NCI-H748 (cell line): ENCODE measurements around the gene GAMT.
"Not testable (repeated sequence)": the region's sequence is repeated elsewhere in the genome, so short reads cannot be mapped to it uniquely, and the experiment has no call there.

ENCODE experiments used
- DNase-seq: peaks from one replicate; lab custom pipeline; 2025; ENCODE audit not compliant: unreplicated experiment; lab: John Stamatoyannopoulos, UW

GAMT gene

DNA sequence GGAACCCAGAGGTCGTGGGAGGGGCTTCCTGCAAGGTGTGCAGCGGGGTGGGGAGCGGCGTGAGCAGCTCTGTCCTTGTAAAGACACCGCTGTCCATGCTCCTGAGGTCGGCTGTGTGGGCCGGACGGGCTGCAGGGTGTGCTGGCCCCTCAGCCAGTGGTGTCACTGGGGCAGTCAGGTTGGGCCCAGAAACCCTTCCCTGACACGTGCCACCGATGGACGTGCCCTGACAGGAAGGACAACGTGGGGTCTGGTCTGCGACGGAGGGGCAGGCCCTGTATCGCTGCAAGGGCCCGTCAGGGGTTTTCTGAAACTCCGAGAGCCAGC lies 32.7 kb upstream of the GAMT start:
- DNase-seq: no peak

DNA sequence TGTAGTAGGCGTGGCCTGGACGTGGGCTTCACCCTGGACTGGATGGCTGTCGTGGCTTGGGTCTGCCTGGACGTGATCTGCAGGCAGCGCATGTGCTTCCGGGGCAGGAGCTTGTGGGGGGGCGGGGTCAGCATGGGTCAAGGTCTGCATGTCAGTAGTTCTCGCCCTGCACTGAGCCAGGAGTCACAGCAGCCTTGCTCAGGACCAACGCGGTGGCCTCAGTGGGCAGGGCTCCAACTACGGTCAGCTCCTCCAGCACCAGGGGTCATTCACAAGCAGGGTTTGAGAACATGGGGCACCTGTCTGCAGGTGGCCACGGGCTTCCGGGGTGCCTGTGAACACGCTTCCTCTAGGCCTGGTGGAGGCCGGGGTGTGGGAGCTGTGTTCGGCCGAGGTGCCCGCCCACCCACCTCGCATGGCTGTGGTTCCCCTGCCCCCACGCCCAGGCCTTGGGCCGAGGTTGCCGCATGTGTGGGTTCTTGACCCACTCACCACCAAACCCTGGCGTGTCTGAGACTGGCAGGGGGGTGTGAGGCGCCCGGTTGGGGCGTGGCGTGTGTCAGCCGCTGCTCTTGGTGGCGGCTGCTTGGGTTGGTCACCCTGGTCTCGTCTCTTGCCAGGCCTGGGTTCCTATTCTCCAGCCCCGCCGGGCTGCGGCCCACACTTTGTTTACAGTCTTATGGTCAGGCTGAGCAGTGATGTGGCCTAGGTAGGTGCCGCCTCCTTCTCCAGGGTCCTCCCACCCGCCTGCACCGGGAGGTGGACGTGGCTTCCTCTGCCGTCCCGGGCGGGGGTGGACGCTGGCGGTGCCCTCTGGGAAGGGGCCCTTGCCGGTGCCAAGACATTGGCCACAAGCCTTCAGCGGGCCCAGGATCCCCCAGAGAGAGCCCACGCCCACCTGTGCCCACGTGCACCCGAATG lies 32.0 kb upstream of the GAMT start:
- DNase-seq: no peak

DNA sequence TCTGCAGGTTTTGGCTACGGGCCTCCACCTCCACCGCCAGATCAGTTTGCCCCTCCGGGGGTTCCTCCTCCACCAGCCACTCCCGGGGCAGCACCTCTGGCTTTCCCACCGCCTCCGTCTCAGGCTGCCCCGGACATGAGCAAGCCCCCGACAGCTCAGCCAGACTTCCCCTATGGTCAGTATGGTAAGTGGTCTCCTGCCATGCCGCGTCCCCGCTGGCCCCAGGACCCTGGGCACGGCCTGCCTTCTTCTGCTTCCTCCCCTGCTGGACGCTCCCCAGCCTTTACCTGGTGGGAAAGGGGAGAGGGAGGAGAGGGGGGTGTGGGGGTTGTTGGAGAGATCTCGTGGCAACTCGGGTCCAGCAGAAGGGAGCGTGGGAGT lies 31.2 kb upstream of the GAMT start:
- no peak for DNase-seq

DNA sequence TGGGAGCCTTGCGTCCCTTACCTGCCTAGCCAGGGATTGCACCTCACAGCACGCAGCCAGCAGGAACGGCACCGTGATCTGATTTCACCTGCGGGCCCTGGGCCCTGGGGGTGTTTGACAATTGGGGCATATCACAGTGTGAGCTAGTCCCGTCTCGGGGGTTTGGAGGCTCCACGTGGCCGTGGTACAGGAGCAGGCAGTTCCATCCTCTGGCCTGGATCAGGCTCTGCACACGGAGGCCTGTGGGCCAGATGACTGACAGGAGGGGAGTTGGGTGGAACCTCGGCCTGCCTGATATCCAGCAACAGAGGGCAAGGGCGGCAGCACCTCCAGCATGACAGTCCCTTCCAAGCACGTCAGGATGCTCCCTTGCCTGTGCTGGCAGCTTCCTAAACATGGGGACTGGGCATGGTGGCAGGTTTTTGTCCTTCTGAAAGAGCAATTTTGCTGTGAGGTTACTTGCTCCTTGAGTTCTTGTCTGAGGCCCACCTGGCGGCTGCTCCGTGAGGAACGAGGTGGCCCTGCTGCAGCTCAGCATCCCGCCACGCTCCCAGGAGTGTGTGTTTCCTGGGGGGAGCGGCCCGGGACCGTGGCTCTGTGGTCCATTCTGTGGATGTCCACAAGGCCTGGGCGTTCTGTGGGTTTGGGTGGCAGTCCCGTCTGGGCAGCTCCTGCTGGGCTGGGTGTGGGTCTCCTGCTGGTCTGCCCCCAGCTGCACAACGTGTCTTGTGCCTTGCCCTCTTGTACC lies 30.6 kb upstream of the GAMT start:
- no peak for DNase-seq

DNA sequence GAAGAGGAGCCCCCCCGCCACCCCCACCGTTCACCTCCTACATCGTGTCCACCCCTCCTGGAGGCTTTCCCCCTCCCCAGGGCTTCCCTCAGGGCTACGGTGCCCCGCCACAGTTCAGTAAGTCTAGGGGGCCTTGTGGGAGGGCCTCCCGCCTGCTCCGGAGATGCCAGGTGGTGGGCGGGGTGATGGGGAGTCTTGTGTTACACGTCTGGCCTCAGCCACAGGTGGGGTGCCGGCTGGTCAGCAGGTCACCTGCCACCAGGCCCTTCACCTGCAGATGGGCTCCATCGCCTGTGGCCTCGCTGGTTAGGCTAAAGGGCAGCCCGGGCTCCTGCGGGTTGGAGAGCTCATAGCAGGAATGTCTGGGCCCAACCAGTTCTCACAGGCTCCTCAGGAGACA lies 28.9 kb upstream of the GAMT start:
- no peak for DNase-seq

DNA sequence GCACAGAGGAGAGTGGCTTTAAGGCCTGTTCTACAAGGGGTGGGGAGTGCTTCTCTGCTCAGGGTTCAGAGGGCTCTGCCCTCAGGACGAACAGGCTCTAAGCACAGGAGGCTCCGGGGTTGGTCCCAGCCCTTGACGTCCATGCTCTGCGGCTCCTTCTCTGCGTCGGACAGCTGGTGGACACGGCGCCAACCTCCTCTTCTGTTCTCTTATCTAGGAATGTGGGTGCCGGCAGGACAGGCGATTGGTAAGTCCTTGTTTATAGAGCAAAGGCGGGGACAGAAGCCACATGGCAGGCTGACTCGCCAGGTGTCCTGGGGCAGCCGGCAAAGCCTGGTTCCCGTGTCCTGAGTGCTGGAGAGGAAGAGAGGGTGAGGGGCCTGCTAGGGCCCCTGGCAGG lies 28.4 kb upstream of the GAMT start:
- DNase-seq: no peak

DNA sequence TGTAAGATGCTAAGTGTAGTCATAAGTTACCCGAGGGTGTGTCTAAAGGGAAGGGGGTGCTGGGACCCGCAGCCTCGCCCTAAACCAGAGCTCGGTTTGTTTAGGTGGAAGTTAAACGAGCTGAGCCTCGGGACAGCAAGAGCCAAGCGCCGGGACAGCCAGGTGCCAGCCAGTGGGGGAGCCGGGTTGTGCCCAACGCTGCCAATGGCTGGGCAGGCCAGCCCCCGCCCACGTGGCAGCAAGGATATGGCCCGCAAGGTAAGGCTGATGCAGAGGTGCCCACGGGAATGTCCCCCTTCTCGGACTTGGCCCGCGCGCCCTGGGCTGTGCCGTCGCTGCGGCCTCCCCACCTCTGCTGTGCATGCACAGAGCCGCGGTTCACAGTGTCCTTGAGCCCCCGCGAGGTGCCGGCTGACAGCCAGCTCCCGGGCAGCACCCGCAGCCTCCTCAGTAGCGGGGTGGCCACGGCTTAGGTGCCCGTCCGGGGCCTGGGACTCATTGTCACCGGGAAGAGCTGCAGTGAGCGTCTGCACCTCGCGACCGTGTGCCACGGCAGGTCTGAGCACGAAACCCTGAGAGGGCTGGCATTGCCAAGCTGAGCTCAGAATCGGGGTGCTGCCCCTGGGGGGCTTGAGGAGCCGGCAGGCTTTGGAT lies 27.5 kb upstream of the GAMT start:
- DNase-seq: no peak

DNA sequence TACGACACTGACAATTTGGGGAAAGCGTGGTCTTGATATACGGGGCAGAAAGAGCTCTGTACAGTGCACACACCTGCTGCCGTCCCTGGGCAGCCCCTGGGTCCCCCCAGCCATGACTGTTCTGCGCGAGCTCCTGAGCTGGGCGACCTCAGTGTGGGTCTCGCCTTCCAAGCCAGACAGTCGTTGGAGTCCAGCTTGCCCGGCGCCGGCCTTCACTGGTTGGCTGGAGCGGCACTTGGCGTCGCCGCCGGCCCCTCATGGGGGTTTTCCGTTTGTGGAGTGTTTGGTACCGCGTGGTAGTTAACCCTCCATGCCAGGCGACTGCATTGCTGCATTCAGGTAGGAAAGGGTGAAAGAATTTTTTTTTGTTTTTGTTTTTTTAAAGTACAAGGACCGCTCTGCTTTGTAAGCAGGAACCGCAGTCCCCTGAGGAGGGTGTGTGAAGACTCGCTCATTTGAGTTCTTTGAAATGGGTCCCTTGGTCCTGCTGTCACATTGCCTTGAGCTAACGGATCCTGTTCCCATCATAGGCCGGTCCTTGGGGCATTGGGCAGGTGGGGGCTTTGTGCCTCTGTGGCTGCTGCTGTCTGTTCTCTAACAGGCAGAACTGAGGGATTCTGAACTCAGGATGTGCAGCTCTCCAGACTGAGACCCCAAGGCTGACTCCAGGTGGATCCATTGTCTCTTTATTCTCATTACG lies 26.0 kb upstream of the GAMT start:
- no peak for DNase-seq

DNA sequence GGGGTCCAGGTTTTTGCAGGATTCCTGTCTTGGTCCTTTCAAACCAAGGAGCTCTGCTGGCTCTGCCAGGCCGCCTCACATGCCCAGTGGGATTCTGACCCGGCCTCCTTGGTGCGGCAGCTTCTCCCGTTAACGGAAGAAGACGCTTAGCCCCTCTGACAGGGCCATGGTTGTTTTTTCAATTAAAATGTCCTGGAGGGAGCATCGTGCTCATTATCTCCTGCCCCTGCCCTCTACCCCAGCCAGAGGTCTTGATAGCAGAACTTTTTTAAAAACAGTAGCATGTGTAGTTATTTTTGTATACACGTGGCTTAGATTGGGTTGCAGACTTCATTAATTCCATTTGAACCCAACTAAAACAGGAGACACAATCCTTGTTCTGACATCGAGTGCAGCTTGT lies 25.4 kb upstream of the GAMT start:
- DNase-seq: no peak

DNA sequence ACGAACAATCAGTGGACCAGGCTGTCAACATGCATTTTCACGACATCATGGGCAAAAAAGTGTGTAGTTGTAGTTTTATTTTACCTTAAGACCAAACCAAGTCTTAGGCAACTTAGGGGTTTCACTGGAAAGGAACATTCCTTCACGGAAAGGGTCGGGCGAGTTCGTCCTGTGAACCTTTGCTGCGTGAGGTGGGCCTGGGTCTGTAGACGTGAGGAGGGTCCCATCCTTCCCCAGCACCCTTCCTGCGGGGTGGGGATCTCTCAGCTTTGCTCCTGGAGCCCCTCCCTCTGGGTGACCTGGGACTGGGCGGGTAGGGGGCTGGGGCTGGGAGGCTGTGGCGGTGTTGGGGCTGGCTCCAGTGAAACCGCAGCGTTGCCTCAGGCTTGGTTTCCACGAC lies 24.6 kb upstream of the GAMT start:
- DNase-seq: no peak

DNA sequence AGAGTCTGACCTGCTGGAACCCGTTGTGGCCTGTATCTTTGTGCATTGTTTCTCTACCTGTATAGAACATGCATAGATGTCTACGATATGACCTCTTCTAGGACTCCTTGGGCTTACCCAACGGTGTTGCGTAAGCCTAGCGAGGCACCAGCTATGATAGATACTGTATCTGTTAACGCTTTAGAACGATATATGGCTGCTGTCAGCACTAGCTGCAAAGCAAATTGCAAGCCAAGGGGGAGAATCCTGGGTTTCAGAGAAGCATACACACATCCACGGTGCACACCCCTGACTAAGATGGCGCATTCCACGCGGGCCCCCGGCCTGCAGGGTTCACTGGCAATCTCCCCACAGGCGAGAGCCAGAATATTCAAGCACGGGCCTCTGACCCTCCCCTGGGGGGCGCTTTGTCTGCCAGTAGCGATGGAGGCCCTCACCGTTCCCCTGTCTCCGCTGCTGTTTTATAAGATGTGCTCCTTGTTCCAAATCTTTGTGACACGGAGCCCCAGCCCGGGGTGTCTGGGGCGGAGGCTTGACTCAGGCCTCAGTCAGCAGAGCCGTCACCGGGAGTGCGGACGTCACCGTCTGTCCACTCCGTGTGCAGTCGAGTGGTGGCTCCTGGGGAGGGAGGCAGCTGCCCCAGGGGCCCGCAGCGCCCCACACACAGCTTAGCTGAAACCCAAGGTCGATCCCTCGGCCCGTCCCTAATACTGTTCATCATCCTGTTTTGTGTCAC lies 23.9 kb upstream of the GAMT start:
- no peak for DNase-seq

DNA sequence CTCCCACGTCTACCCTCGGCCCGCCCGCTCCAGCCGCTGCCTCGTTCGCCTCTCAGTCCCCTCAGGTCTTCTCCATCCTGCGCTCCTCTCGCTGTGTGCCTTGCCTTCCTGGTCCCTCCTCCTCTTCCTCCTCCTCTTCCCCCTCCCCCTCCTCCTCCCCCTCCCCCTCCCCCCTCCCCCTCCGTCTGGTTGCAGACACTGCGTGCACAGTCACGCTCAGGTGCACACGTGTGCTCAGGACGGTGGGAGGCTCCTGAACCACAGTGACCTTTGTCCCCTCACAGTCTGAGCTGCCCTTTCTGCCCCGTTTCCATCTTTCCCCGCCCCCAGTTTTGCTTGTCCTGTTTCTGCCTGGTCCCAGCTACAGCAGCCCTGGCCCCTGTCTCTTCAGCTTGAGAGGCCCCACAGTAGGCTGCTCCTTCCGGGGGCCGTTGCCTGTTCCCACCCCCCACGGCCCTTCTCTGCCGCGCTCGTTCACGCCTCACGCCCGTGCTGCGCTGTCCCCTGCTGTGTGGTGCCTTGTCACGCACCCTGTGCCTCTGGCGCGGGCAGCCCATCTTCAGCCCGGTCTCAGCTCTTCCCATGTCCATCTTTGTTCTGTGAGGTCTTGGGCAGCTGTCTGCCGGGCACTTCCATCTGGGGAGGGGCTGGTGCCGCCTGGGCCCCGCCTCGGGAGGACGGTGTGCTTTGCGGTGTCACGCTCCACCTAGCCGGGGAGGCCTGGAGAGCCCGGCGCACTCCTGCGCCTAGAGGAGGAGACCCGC lies 23.0 kb upstream of the GAMT start:
- DNase-seq: no peak

DNA sequence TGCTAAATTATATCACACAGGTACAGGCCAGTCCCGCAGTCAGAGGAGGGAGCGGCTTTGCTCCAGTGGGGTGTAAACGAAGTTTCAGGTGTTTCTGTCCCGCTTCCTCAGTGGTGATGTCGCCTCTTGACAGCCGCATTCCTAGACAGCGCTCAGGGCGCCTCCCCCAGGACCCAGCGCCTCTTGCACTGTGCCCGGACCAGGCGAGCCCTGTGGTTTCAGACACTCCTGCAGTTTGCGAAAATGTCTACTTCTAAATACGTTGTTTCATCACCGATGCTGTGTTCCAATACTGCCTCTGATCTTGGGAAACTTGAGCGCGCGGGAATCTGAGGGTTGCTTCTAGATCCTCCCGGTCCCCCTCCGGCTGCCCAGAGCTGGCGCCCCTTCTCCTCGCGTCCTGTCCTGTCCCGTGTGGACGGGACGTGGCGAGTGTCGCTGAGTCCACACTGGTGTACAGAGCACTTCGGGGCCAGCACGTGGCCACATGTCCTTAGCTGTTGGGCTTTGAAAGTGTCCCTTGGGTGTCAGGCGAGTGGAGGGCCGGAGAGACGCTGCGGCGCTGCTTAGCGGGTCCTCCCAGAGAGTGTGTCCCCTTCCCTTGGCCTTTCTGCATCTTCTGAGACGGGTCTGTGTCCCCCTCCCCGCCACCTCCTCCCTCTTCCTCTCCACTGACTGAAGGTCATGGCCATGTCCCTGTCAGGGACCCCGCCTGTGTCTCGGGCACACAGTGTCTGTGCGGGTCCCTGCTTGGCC lies 22.3 kb upstream of the GAMT start:
- no peak for DNase-seq

DNA sequence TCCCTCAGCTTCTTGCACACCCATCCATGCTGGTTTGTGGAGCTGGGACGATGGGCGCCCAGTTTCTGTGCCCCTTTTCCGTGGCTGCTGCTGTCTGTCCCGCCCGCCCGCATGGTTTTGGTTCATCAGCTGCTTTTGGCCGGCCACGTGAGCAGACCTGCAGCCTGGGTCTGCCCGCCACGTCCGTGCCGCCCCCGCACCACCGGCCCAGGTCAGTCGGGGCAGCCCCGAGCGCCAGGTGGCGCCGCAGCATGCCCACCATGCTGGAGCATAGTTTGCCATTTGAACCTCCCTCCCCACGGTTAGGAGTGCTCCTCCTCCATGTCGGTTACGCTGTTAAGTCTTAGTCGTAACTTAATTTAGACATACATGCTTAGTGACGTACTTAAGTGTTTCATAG lies 21.6 kb upstream of the GAMT start:
- DNase-seq: no peak

DNA sequence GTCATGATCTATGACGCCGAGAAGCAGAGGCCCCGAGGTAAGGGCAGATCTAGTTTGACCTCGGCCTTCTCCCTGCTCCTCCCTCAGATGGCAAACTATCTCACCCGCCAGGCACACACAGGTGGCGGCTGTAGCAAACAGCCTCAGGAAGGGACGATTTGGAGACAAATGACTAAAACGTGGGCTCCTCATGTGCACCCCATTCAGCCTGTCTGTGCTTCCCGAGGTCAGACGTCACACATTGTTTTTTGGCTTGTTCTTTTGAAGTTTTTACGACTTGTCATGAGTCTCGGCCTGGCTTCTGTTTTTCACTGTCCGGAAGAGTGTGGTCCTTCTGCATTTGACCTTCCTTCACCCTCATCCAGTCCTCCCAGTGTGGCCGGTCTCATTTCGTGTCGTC lies 21.0 kb upstream of the GAMT start:
- no peak for DNase-seq

DNA sequence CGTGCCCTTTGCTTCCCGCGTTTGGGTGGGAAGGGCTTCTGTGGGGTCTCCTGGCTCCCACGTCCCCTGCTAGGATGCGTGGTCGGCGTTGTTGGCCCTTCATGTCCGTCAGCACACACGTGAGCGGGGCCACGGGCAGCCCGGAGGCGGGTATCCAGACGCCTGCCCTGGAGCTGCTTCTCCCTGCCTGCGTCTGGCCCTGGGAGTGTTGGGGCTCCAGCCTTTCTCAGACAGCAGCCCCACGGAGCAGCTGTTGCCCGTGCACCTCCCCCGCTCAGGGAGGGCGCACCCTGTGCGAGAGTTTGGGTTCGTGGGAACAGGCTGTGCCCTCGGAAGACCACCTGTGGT lies 20.6 kb upstream of the GAMT start:
- DNase-seq: no peak

DNA sequence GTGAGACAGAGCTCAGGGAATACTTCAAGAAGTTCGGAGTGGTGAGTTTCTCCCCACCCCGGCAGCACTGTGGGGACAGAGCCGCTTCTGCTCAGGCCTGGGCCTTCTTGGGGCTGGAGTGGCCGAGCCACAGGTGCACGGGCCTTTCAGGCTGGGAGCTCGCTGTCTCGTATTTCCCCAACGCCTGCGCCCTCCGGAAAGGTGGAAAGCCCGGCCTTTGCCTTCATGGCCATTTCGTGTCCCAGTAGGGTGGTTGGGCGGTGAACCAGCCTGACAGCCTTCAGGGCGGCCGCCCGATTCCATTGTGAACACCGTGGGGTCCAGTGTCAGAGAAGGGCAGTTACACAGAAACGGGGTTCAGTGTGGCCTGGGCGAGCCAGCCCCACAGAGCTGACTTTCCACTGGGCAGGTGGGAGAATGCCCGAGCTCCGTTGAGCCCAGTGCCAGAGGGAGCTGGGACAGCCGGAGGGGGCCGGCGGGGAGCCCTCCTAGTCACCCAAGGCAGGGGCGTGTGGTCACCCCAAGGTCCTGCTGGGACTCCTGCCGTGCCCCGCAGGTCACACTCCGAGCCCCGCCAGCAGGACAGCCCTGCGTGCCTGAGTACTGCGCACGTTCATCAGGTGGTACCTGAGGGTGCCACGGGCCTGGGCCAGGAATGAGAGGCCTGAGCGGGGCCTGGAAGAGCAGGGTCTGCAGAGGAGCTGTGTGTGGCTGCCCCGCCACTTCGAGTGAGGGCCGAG lies 20.0 kb upstream of the GAMT start:
- no peak for DNase-seq

DNA sequence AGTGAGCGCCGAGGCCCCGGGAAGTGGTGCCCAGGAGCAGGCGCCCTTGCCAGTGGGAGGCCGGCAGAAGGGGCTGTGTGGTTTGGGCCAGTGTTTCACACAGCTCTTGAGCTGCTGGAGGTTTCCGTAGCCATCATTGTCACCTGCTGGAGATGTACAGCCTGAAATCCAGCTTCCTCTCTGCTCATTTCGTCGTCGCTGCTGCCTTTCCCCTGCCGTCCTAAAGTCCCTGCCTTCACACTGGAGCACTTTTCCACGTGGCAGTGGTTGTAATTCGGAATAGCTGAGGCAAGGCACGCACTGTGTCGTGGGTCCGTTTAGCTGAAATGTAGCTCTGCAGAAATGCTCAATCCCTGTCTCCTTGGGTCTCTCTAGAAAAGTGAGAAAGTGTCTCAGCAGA lies 19.2 kb upstream of the GAMT start:
- DNase-seq: no peak

DNA sequence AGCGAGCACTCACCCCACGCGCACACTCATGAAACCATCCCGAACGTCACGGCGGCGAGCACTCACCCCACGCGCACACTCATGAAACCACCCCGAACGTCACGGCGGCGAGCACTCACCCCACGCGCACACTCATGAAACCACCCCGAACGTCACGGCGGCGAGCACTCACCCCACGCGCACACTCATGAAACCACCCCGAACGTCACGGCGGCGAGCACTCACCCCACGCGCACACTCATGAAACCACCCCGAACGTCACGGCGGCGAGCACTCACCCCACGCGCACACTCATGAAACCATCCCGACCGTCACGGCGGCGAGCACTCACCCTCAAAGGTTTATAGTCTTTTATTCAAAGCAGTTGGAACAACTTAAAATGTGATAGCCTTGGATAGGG lies 18.7 kb upstream of the GAMT start:
- DNase-seq: not testable (repeated sequence)
